Mucosa of gallbladder (tissue), 1 donor: Measurements from ENCODE around the gene DCUN1D4. TPM values are rescaled to one million over a fixed set of nuclear protein-coding genes. Genes with fewer than 3 reads are reported as not detected.

ENCODE experiments used
- DNase-seq: peaks from one replicate; pipeline ENCODE4 v3.0.0-alpha.2; 2020; ENCODE audit warnings: low spot score
- total RNA-seq: library from RNA; stranded (reverse); gene quantifications from one replicate; pipeline ENCODE4 v1.2.1, GENCODE V29; 2021
- donor health status: DM: no; HTN: no; CAD: no.

DCUN1D4 gene
- 62.2 TPM for total RNA-seq

DNA sequence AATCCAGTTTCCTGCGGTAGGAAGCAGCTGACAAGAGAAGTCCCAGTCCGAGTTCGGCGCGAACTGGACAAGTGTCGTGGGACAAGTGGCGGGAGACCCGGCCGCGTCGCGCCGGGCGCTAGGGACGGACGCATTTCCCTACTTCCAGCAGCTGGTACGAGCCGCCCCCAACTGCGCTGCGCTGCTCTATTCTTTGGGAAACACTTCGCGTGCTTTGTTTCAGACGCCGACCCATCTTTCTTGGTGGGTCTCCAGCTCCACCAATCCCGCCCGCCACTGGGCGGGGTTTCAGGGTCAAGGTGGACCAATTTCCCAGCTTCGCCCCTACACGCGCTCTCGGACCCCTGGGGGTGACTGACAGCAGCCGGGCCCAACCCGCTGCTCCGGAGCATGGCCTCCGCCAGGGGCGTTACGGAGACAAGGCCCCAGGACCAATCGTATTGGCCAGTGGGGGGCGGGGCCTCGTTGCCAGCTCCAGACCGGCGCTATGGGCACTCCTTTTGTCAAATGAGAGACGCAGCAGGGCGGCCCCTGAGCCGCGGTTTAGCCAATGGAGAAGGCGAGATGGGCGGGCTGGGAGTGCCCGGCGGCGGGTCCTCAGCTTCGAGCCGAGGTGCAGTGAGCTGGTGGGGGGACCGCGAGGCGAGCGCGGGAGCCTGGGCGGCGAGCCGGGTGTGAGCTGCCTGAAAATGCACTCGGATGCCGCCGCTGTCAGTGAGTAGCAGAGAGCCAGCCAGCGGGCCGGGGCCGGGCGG lies at the start of gene DCUN1D4:
DCUN1D4 (plus strand) TSS at position 600 of the 755 bp plus-strand sequence; CDS start at position 690, 90 bp downstream.
- DNase-seq: peak; percentile 100

DNA sequence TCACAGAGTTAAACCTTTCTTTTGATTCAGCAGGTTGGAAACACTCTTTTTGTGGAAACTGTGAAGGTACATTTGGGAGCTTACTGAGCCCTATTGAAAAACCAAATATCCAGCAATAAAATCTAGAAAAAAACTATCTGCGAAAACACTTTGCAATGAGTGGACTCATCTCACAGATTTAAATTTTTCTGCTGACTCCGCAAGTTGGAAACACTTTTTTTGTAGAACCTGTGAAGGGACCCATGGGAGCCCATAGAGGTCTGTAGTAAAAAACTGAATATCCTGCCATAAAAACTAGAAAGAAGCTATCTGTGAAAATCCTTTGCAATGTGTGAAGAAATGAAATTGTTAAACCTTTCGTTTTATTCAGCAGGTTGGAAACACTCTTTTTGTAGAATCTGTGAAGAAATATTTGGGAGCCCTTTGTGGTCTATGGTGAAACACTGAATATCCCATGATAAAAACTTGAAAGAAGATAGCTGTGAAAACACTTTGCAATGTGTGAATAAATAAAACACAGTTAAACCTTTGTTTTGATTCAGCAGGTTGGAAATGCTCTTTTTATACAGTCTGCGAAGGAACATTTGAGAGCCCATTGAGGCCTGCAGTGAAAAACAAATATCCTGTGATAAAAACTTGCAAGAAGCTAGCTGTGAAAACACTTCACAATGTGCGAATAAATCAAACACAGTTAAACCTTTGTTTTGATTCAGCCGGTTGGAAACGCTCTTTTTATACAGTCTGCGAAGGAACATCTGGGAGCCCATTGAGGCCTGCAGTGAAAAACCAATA lies 22.3 kb upstream of the DCUN1D4 start:
- no peak for DNase-seq

DNA sequence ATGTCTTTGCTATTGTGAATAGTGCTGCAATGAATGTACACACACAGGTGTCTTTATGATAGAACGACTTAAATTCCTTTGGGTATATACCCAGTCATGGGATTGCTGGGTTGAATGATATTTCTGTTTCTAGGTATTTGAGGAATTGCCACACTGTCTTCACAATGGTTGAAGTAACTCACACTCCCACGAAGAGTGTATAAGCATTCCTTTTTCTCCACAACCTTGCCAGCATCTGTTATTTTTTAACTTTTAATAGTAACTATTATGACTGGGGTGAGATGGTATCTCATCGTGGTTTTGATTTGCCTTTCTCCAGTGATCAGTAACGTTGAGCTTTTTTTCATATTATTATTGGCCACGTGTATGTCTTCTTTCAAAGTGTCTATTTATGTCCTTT lies 17.6 kb upstream of the DCUN1D4 start:
- no peak for DNase-seq

- no peak for DNase-seq
These were observed 12.7 kb upstream of the DCUN1D4 start for GRCh38 chr4:51830156-51830720.

DNA sequence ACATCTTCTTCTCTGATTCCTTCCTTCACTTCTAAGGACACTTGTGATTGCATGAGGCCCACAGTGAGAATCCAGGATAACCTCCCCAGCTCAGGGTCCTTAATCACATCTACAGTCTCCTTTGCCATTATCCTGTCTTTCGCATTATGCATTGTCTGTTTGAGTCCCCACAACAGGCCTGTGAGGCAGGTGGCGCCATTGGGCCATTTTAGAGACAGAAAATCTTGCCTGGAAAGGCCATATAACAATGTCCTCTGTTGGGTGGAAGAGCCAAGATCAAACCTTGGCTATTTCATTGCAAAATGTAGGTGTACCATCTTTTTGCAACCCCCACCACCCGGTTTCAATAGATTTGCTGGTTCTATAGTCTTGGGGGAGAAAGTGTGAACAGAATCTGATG lies 11.8 kb upstream of the DCUN1D4 start:
- DNase-seq: peak; percentile 71

DNA sequence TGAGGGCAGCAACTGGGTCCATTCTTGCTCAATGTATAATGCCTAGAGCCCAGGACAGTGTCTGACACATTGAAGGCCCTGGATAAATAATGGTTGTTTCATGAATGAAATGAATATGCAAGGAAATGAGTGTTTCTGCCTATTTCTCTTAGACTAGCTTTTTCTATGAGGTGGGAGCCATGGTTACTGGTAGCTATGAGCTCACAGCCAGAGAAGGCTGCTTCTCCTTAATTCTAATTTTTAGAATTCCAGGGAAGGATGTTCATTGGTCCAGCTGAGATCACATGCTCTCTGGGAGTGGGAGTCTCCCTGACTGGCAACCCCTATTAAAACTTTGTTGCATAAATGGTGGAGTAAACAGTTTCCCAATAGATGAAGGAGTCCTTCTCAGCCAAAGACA lies 9.7 kb upstream of the DCUN1D4 start:
- DNase-seq: no peak

- DNase-seq: no peak
These were observed 7.9 kb upstream of the DCUN1D4 start for GRCh38 chr4:51835079-51835478.

- DNase-seq: no peak
These were observed 7.1 kb upstream of the DCUN1D4 start for GRCh38 chr4:51835855-51836254.

DNA sequence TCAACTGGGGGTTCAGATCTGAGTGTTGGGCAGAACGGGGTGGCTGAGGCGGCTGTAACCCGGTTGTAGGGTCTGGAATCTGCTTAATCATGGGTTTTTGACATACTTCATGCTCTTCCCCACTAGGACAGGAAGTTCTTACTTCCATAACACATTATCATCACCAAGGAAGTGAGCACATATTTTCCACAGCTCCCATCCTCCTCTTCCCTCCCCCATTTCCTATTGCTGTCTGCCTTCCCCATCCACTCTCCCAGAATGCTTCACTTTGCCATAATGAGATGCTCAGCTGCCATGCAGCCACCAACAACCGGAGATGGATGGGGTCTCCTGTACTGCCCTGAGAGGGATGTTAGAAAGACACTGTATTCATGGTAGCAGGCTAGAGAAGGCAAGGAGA lies 6.4 kb upstream of the DCUN1D4 start:
- DNase-seq: no peak

GRCh38 chr4:51840781-51841180 lies 2.2 kb upstream of the DCUN1D4 start:
- DNase-seq: no peak

- DNase-seq: no peak
These were observed 793 bp upstream of the DCUN1D4 start for GRCh38 chr4:51842167-51842553.

DNA sequence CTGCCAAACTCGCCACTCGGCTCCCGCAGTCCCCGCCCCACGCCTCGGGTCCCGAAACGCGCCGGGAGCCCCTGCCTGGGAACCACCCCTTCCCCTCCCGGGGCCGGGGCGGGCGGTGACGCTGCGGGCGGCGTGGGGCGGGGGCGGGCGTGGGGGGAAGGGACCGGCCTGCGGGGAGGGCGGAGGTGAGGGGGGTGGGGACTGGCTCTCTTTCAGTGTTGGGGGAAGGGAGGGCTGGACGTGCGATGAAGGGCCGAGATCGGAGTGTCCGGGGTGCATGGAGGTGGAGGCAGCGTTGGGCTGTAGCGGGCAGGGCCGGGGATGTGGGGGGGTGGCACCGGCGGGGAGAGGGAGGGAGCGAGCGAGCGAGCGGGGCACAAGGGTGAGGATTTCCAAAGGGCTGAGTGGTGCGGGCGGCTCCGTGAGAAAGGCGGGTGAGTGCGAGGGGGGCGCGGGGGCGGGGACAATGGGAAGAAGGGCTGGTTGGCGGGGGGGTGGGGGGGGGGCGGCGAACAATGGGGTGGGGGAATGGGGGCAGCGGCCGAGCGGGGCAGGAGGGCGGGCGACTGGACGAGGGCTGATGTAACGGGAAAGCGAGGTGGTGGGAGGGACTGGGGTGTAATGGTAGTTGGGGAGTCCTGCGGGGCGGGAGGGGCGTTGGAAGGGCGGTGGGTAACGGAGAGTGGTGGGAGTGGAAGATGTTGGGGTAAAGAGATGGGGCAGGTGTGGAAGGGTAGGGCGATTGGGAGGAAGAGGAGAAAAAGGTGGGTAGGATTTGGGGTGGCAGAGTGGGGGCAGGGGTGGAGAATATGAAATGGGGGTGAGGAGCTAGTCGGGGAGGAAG lies 578 bp downstream of the DCUN1D4 start:
- peak; percentile 57 for DNase-seq

- DNase-seq: peak; percentile 95
These were observed 1.5 kb downstream of the DCUN1D4 start for GRCh38 chr4:51844153-51845054.

DNA sequence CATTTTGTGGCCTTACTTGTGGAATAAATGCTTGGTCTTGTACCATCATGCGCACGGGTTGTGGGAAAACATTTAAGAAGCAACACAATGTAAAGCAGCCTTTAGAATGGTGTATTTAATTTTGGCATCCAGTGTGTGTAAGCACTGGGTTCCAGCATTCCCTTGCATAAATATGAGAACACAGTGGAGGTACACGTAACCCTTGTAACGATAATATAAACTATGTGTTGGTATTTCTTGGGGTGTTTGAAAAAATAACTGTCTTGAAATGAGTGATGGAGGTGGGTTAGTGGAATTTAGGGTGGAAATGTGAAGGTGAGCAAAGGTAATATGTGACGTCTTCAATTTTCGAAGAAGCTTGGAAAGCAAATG lies 2.1 kb downstream of the DCUN1D4 start:
- DNase-seq: no peak

DNA sequence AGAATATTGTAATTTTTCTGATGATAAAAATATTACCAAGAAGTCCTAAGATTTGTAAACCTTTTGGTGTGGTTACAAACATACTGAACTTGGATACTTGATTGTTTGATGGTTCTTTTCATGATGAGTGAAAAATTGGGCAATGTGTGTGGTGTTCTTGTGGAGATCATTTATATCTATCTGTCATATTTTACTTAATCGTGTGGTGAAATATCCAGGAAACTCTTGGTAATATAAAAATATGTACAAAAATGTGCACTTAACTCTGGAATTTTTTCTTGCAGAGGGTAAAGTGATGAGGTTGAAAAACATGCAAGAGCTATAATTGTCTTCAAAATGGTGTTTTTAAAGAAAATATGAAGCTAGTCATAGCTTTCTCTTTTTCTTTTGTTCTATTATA lies 2.8 kb downstream of the DCUN1D4 start:
- no peak for DNase-seq

DNA sequence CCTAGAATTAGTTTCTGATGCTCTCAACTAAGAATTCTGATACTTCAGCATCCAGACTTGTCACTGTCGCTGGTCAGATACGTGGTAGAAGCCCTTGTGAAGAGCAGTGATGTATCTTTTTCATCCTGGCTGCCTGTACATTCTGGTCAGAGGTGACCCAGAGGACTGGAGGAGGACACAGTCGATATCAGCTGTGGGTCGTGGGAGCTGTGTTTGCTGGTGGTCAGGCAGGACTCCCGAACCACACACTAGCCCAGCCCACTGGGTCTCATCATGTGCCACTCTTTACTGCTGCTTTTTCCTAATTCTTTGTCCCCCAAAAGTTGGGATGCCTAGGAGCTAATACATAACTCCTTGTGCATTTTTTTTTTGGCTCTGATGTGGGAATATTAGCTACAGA lies 6.5 kb downstream of the DCUN1D4 start:
- DNase-seq: no peak

GRCh38 chr4:51850294-51850693 lies 7.3 kb downstream of the DCUN1D4 start:
- DNase-seq: no peak

DNA sequence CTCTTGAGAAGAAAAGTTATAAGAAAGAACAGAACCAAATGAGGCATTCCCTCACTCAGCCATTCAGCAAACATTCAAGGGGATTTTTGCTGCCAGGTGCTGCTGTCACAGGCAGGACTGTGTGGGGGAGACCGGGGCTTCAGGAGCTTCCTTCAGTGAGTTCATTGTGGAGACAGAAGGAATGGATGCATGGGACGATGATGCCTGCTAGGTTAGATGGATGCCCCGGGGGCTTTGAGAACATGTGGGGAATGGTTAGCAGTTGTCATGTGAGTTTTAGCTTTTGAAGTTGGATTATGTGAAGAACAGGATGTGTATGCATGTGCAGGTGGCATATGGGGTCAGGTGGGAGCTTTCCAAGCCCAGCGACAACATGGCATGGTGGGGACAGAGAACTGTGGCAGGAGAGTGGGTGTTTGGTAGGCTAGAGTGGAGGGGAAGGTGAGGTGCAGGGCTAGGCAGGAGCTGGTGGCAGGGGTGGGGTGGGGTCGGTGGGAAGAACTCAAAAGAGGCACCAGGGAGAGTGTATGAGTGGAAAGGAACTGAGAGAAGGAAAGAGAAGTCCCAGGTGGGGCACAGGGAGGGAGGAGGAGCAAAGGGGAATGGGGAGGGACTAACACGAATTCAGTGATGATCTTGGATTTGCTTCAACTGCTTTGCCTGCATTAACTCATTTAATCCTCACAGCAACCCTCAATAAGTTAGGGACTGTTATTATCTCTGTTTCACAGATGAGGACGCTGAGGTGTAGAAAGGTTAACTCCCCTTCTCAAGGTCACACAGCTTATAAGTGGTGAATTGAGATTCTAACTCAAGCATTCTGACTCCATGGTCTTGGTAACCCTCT lies 8.4 kb downstream of the DCUN1D4 start:
- DNase-seq: no peak

DNA sequence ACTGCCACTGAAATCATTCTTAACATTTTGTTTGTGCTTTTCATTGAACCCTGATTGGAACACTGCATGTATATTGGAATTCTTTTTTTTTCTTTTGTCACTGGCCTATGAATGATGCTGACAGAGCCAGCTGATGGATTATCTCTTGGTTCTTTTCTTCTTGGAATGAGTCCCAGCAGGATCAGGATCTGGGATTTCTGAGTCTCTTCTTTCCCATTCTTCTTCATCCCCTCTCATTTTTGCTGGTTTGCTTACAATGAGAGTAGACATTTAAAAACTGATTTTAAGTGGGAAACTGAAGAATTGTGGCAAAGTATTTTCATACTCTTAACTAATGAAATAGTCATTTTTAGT lies 9.0 kb downstream of the DCUN1D4 start:
- no peak for DNase-seq

- DNase-seq: peak; percentile 46
These were observed 10.2 kb downstream of the DCUN1D4 start for GRCh38 chr4:51853027-51853682.
